ENCODE results near the gene WDR5.

Gene WDR5

DNA sequence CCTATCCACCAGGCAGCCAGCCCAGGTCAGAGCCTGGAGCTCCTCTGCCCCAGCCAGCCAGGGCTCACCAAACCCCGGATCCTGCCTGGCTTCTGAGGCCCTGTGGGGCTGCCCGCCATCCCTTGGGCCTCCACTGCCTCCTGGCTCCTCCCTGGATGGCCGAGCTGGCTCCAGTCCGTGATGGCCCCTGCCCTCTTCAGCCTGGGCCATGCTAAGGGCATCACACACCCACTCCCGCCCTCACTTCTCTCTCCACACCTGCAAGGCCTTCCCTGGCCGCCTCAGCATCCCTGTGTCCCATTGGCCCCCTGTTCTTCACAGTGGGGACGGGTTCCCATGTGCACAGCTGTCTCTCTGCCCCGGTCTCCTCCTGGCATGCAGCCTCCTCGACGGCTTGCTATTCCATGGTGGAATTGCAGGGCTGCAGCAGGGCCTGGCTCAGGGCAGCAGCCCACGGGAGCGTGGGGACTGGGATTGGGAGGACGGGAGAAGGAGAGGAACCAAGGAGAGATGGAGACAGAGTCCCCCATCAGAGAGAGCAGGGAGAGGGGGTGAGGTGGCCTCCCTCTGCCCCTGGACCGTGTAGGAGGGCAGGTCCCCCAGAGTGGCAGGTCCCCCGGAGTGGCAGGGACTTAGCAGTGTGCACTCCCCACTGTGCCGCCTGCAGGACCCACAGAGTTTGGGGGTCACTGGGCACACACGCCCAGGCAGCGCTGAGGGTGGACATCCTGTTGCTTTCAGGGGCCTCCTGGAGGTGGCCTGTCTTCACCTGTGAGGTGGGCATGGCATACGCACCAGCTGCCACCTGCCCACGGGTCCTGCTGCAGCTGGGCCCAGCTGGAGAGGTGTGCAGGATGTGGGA lies 45.1 kb downstream of the WDR5 start:
- no peak for DNase-seq (ENCODE audit: low read depth in 1 of 2, low spot score in 1 of 2)
- TF ChIP-seq JUND (IDR thresholded peaks at IDR 0.05; ENCODE audit: low read depth): no peak
- in situ Hi-C loops (cut with HindIII; ENCODE audit: low pct_unique_long_range_greater_than_20kb, low sequenced_read_pairs): no loop called here

DNA sequence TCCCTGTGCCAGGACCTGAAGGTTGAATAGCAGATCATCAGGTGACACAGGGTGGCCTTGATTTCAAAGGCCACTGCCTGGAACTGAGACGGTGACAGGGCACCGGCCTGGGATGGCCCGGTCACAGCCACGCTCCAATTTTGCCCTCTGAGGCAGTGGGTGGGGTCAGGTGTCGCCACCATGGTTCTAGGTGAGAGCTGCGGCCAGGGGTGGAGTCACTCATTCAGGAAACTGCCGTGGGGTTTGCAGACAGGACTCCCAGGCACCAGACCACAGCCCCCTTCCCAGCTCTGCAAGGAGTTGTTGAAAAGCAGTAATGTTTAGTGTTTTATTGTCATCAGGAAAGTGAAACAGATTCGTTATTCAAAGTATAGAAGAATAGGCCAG lies 45.8 kb downstream of the WDR5 start:
- in situ Hi-C loops (cut with HindIII; ENCODE audit: low pct_unique_long_range_greater_than_20kb, low sequenced_read_pairs): no loop called here
- no peak for DNase-seq (ENCODE audit: low read depth in 1 of 2, low spot score in 1 of 2)

DNA sequence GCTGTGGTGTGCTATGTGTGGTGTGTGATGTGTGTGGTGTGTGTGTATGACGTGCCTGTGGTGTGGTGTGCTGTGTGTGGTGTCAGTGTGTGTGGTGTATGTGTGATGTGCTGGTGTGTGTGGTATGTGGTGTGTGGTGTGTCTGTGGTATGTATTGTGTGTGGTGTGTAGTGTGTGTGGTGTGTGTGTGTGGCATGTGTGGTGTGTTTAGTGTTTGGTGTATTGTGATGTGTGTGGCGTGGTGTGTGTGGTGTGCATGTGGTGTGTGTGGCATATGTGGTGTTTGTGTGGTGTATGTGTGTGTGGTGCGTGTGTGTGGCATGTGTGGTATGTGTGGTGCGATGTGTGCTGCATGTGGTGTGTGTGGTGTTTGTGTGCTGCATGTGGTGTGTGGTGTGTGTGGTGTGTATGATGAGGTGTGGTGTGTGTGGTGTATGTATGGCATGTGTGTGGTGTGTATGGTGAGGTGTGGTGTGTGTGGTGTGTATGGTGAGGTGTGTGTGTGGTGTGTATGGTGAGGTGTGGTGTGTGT lies 46.7 kb downstream of the WDR5 start:
- no peak for TF ChIP-seq JUND (IDR thresholded peaks at IDR 0.05; ENCODE audit: low read depth)
- peak in 1 of 2 experiments; percentile 35 for DNase-seq (ENCODE audit: low read depth in 1 of 2, low spot score in 1 of 2)
- in situ Hi-C loops (cut with HindIII; ENCODE audit: low pct_unique_long_range_greater_than_20kb, low sequenced_read_pairs): no loop called here

More for the DNA sequence above, 45.8 kb downstream of the WDR5 start:
- TF ChIP-seq JUND (IDR thresholded peaks at IDR 0.05; ENCODE audit: low read depth): no peak

DNA sequence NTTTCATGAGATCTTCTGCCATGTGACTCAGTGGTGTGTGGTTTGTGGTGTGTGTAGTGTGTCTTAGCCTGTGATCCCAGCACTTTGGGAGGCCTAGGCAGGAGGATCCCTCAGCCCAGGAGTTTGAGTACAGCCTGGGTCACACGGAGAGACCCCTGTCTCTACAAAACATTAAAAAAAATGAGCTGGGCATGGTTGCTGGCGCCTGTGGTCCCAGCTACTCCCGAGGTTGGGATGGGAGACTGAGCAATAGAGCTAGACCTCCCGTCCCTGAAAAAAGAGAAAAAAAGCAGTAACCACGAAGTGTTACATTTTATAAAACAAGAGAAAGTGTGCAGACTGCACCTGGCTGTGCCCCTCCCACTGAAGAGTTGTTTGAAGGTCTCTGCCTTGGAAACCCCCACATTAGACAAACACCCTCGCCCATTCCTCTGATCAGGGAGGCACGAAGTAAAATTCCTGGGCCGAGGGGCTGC lies 49.7 kb downstream of the WDR5 start:
- peak in 1 of 2 experiments; percentile 36 for DNase-seq (ENCODE audit: low read depth in 1 of 2, low spot score in 1 of 2)
- no peak for TF ChIP-seq JUND (IDR thresholded peaks at IDR 0.05; ENCODE audit: low read depth)
- in situ Hi-C loops (cut with HindIII; ENCODE audit: low pct_unique_long_range_greater_than_20kb, low sequenced_read_pairs): no loop called here

DNA sequence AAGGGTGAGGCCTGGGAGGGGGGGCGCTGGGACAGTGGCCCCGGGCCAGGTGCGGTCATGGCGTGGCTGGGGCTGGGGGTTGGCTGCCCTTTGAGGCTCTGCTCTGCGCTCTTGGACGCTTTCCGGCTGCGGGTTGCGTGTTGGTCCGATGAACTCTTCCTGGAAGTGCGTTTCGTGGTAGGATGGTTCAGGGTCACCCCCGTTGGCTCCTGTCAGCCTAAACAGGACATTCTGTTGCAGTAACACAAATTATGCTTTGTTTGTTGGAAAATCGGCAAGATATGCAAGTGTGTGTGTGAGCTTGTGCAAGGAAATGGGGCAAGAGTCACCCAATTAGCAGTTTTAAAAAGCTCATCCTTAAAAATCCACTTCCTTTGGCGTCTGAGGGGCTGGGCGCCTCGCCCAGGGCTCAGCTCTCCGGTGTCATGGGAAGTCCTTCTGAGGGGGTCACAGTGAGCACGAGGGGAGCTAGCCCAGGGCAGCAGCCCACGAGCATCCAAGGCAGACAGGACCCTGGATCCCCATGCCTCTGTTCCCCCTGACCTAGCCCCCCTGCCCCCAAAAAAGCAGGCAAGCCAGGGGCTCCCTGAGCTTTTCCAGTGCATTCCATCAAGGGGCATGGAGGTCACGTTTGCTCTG lies 50.7 kb downstream of the WDR5 start:
- DNase-seq (ENCODE audit: low read depth in 1 of 2, low spot score in 1 of 2): no peak
- no peak for TF ChIP-seq JUND (IDR thresholded peaks at IDR 0.05; ENCODE audit: low read depth)
- in situ Hi-C loops (cut with HindIII; ENCODE audit: low pct_unique_long_range_greater_than_20kb, low sequenced_read_pairs): no loop called here

DNA sequence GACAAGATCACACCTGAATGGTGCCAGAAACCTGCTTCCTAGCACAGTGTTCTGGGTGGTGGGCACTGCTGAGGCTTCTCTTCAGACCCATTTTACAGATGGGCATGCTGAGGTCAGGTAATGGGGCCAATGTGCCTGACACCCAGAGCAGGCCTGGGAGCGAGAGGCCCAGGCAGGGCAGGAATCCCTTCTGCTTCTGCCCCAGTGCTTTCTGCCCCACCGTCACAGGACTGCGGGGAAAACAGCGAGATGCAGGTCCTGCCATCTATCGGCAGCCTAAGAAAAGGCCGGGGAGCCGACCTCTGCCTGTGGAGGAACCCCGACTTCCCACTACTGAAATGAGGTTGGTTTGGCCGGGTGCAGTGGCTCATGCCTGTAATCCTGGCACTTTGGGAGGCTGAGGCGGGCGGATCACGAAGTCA lies 51.2 kb downstream of the WDR5 start:
- in situ Hi-C loops (cut with HindIII; ENCODE audit: low pct_unique_long_range_greater_than_20kb, low sequenced_read_pairs): no loop called here
- no peak for TF ChIP-seq JUND (IDR thresholded peaks at IDR 0.05; ENCODE audit: low read depth)
- peak; percentile 61 to 62 for DNase-seq (ENCODE audit: low read depth in 1 of 2, low spot score in 1 of 2)

DNA sequence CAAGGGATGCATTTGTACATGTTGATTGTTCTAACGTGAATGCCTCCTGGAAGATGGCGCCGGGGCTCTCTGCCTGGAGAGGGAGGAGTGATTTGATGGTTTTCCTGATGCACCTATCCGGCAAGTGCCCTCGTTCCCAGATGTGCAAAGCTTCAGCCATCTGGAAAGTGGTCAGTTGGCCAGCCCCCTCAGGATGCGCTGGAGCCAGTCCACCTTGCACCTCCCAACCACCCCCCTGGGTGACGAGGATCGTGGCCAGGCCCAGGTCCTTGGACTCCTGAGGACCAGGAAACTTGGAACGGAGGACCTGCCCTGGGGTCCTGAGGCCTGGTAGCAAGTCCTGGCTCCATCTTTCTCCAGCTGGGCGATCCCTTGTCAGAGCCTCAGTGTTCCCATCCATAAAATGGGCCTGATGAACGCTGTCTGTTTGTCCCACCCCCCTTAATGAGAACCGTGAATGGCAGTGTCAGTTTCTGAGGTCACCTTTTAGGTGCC lies 52.1 kb downstream of the WDR5 start:
- DNase-seq (ENCODE audit: low read depth in 1 of 2, low spot score in 1 of 2): no peak
- TF ChIP-seq JUND (IDR thresholded peaks at IDR 0.05; ENCODE audit: low read depth): no peak
- in situ Hi-C loops (cut with HindIII; ENCODE audit: low pct_unique_long_range_greater_than_20kb, low sequenced_read_pairs): no loop called here

DNA sequence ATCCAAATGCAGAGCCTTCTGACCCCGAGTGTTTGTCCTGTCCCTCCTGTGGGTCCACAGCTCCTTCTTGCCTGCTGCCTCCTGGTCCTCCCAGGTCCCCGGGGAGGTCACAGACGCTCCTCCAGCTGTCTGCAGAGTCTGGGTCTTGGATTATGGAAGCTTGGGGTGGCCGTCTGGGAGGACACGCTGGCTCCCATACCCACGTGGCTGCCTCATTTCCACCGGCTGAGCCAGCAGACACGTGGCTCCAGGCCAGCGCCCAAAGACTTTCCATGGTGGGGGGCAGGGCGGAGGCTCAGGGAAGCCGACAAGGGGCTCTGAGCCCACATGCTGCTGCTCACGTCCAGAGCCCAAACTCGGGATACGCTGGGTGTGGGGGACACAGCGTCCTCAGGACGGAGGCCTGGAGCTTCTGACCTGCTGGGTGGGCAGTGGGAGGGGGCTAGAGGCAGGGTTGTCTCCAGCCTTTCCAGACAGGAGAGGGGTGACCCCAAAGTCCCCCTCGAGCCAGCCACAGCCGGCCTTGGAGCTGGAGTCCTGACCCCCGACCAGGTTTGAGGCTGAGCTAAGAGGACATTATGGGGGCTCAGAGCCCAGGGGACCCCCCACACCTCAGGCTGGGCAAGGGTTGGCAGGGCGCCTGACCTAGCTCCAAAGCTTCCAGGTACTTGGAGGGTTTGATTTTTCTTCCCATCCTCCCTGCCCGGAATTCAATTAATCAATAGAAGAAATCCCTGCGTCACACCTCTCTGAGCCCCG lies 52.7 kb downstream of the WDR5 start:
- in situ Hi-C loops (cut with HindIII; ENCODE audit: low pct_unique_long_range_greater_than_20kb, low sequenced_read_pairs): no loop called here
- TF ChIP-seq JUND (IDR thresholded peaks at IDR 0.05; ENCODE audit: low read depth): no peak
- DNase-seq (ENCODE audit: low read depth in 1 of 2, low spot score in 1 of 2): no peak

DNA sequence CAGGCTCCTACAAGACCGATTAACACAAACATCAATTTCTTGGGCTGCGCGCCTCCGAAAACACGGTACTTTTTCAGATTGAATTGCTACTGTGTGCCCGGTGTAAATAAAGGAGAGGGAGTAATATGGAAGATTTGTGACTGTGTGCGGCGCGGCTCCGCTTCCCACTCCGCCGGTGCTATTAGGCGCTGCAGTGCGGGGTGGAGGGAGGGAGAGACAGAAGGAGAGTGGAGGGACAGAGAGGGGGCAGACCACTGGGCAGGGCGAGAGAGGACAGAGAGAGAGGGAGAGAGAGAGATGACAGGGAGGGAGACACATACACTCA lies 53.2 kb downstream of the WDR5 start:
- no peak for TF ChIP-seq JUND (IDR thresholded peaks at IDR 0.05; ENCODE audit: low read depth)
- no peak for DNase-seq (ENCODE audit: low read depth in 1 of 2, low spot score in 1 of 2)
- in situ Hi-C loops (cut with HindIII; ENCODE audit: low pct_unique_long_range_greater_than_20kb, low sequenced_read_pairs): no loop called here

DNA sequence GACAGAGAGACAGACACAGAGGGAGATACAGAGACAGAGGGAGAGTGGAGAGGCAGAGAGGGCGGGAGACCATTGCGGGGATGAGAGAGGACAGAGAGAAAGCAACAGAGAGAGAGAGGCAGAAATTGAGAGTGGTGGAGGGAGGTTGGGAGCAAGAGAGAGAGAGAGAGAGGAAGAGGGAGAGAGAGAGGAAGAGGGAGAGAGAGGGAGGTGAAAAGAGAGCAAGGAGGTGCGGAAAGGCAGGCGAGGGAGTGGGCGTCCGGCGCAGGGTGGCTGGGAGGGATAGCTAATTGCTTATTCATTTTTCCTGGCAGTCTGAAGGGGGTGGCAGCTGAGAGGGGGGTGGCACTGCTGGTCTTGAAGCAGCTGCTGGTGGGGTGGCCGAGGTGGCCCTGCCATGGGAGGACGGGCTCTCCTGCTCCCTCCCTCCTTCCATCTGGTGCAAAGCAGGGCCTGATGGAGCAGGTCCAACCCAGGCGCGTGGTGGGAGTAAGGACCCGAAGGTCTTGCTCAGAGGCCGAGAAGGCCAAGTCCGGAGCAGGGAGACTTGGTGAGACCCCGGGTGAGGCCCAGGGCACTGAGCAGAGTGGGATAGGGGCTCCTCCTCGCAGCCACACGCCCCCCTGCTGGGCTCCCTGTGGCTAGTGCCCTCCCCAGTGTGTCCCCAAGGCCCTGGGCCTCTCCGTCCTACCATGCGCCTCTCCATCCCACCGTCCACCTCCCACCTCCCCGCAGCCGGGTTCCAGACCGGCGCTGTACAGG lies 53.8 kb downstream of the WDR5 start:
- TF ChIP-seq JUND (IDR thresholded peaks at IDR 0.05; ENCODE audit: low read depth): no peak
- in situ Hi-C loops (cut with HindIII; ENCODE audit: low pct_unique_long_range_greater_than_20kb, low sequenced_read_pairs): no loop called here
- DNase-seq (ENCODE audit: low read depth in 1 of 2, low spot score in 1 of 2): no peak

DNA sequence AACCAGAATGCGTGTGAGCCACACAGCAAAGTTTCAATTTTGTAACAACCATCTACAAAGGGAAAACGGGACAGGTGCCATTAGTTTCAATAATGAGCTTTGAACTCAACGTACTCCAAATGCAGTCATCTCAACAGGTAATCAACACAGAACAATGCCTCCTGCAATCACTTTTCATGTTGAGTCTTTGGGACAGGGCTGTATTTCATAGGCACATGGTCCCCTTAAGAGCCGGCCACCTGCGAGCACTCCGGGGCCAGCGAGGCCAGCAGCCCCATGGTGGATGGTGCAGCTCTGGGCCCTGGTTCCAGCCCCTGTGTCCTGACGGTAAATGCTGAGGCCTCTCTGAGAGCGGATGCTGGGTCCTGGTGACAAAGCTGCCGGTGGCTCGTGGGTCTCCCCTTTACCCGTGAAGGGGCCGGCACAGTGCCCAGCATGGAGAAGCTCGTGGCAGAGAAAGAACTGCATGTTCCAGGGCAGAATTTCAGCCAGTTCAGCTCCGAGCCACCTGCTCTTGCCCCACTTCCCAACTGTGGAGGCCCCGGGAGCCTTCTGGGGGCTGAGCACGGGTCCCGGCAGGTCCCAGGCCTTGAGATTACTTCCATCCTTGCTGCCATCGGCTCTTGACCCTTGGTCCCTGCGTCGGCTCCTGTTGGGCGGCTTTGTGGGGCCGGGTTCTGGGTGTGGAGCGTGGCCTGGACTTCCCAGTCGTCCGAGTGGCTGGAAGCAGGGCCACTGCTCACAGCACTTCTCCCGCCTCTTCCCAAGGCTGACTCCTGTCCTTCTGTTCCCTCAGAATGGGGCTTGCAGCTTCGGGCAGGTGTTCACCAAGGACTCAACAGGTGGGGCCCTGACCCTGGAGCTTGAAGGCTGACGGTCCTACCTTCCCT lies 54.6 kb downstream of the WDR5 start:
- in situ Hi-C loops (cut with HindIII; ENCODE audit: low pct_unique_long_range_greater_than_20kb, low sequenced_read_pairs): no loop called here
- no peak for DNase-seq (ENCODE audit: low read depth in 1 of 2, low spot score in 1 of 2)
- TF ChIP-seq JUND (IDR thresholded peaks at IDR 0.05; ENCODE audit: low read depth): no peak
